BLaER1 (cell line): ENCODE measurements around the gene UPP2.

Experiments used
- H3K27ac ChIP-seq: shearing (Covaris generic); formaldehyde crosslinking; 2 replicates; pipeline ENCODE4 v1.8.1; 2022
- H3K27me3 ChIP-seq: shearing (Covaris generic); formaldehyde crosslinking; 2 replicates; pipeline ENCODE4 v1.8.1; 2022
- H3K36me3 ChIP-seq: shearing (Covaris generic); formaldehyde crosslinking; 2 replicates; pipeline ENCODE4 v1.8.1; 2022
- H3K4me1 ChIP-seq: shearing (Covaris generic); formaldehyde crosslinking; 2 replicates; pipeline ENCODE4 v1.8.1; 2022
- H3K4me2 ChIP-seq: shearing (Covaris generic); formaldehyde crosslinking; 2 replicates; pipeline ENCODE4 v1.8.1; 2022
- H3K4me3 ChIP-seq: shearing (Covaris generic); formaldehyde crosslinking; 2 replicates; pipeline ENCODE4 v1.8.1; 2022
- H3K9ac ChIP-seq: shearing (Covaris generic); formaldehyde crosslinking; 2 replicates; pipeline ENCODE4 v1.8.1; 2022
- H3K9me3 ChIP-seq: shearing (Covaris generic); formaldehyde crosslinking; 2 replicates; pipeline ENCODE4 v1.8.1; 2022
- H4K20me1 ChIP-seq: shearing (Covaris generic); formaldehyde crosslinking; 2 replicates; pipeline ENCODE4 v1.8.1; 2022
- Cebpa-rat ChIP-seq: shearing (Covaris generic); IDR thresholded peaks from 2 replicates; pipeline ENCODE4 v1.8.1; 2022

Gene UPP2

DNA sequence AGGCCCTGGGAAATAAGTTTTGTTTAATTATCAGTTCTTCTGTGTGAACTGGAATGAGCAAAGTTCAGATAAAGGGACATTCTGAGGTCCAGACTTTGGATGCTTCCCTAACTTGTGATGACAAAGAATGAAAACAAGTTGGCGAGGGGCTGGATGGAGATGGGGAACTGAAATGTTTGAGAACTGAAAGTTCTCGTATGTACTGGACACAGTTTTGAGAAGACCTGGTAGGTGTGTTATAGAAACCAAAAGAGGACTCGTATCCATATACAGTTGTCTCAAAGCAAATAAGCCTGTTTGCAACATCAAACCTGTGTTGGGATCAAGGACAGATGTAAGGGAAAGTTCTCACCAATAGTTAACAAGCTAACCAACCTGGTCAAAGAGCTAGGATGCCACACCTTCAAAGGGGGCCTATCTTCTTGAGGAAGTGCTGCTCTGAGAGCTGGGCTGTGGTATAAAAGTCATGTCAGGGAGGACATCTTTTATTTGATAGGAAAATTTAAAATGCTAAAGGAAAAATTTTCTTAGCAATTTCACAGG lies at the start of gene UPP2:
Gene UPP2, plus strand, starts transcription at position 493 of the 543 bp plus-strand sequence. CDS start 188 bp downstream, outside the sequence.
- H3K27ac ChIP-seq = no peak within 1 kb of the TSS
- H4K20me1 ChIP-seq = no peaks in the 10 kb centered on the region
- no peak within 1 kb of the TSS for H3K4me3 ChIP-seq
- H3K27me3 ChIP-seq = no peaks in the 10 kb centered on the region
- TF ChIP-seq Cebpa-rat = no peak
- no peak within 1 kb of the TSS for H3K9ac ChIP-seq
- H3K36me3 ChIP-seq = no peaks in the 10 kb centered on the region
- H3K4me2 ChIP-seq = no peak within 1 kb of the TSS
- no peaks in the 10 kb centered on the region for H3K4me1 ChIP-seq
- no peaks in the 10 kb centered on the region for H3K9me3 ChIP-seq

DNA sequence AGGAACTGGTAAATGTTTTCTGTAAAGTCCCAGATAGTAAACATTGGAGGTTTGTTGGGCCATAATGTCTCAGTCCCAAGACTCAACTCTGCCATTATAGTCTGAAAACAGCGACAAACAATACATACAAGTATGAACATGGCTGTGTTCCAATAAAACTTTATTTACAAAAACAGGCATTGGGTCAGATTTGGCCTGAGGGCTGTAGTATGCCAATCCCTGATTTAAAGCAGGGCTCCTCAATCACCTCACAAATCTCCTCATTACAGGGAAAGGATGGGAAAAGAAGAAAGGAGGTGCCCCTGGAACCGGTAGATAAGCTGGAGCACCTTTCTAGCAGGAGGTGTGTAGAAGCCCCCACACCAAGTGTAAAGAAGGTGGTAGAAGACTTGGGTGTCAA lies 48.9 kb upstream of the UPP2 start:
- no peaks in the 10 kb centered on the region for H3K4me1 ChIP-seq
- H3K9ac ChIP-seq = no peak overlapping the region
- H3K27ac ChIP-seq = no peak overlapping the region
- TF ChIP-seq Cebpa-rat = no peak
- no peaks in the 10 kb centered on the region for H3K9me3 ChIP-seq
- H4K20me1 ChIP-seq = no peaks in the 10 kb centered on the region
- no peaks in the 10 kb centered on the region for H3K36me3 ChIP-seq
- no peaks in the 10 kb centered on the region for H3K27me3 ChIP-seq
- H3K4me2 ChIP-seq = no peak overlapping the region
- H3K4me3 ChIP-seq = no peak overlapping the region

DNA sequence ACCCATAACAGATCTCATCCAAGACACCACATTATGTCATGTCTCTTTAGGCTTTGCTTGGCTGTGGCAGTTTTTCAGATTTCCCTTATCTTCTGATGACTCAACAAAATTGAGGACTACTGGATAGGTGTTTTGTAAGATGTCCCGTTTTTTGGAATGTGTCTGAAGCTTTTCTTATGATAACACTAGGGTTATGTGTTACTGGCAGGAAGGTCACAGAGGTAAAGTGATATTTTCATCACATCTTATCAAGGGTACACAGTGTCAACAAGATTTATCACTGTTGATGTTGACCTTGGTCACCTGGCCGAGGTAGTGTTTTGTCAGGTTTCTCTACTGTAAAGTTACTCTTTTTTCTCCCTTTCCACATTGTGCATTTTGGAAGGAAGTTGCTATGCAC lies 44.8 kb upstream of the UPP2 start:
- Histone ChIP-seq H3K9ac (no peak overlapping the region), H3K36me3 (no peaks in the 10 kb centered on the region), H3K9me3 (no peaks in the 10 kb centered on the region), H3K27ac (no peak overlapping the region), H3K27me3 (no peaks in the 10 kb centered on the region), H4K20me1 (no peaks in the 10 kb centered on the region), H3K4me2 (no peak overlapping the region), H3K4me3 (no peak overlapping the region), H3K4me1 (no peaks in the 10 kb centered on the region)
- TF ChIP-seq Cebpa-rat = no peak

DNA sequence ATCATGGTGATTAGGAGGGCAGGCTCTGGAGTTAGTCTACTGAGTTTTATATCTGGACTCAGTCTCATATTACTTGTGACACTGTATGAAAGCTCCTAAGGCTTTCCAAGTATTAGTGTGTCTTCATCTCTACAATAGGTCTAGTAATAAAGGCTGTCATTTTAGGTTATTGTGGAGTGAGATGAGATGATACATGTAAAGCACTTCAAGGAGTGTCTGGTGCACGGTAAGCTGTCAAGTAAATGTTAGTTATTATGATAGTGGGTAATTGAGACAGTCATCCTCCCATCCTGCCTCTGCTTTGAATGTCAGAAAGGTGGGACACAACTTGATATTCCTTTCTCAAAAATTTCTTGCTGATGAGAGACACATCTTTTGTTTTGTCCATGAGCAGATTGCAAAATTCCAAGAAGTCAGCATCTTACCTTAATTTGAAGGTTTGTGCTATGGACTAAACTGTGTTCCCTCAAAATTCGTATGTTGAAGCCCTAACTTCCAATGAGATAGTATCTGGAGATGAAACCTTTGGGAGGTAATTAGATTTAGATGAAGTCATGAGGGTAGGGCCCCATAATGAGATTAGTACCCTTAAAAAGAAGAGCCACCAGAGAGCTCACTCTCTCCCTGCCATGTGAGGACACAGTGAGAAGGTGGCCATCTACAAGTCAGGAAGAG lies 41.4 kb upstream of the UPP2 start:
- Histone ChIP-seq H3K36me3 (no peaks in the 10 kb centered on the region), H3K4me1 (no peaks in the 10 kb centered on the region), H3K4me3 (no peak overlapping the region), H3K9me3 (0 out of 2 replicates have a peak, but pooled peaks cover 4% of the 10 kb centered on the region), H3K27me3 (no peaks in the 10 kb centered on the region), H3K27ac (no peak overlapping the region), H4K20me1 (no peaks in the 10 kb centered on the region), H3K4me2 (no peak overlapping the region), H3K9ac (no peak overlapping the region)
- TF ChIP-seq Cebpa-rat = no peak

DNA sequence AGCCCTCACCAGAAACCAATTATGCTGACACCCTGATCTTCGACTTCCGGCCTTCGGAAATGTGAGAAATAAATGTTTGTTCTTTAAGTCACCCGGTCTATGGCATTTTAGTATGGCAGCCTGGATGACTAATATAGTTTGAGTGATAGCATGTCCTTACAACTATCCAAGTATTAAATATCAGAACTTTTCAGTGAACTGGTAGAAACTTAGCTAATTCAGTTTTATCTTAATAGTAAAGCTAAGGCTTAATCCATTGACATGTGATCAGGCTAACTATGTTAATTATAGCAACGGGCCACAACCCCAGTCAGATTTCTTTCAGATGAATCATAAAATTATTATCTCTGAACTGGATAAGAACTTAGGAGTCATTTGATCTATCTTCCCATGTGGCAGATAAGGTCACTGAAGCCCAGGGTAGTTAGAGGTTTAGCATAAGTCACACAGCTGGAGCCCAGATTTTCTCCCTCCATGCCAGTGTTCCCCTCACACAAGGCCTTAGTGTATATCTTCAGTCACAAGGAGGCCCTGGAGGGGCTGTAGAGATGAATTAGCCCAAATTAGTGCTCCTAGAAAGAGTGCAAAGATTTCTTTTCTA lies 40.7 kb upstream of the UPP2 start:
- no peaks in the 10 kb centered on the region for H4K20me1 ChIP-seq
- TF ChIP-seq Cebpa-rat = no peak
- H3K9ac ChIP-seq = no peak overlapping the region
- H3K27ac ChIP-seq = no peak overlapping the region
- 0 out of 2 replicates have a peak, but pooled peaks cover 4% of the 10 kb centered on the region for H3K9me3 ChIP-seq
- H3K27me3 ChIP-seq = no peaks in the 10 kb centered on the region
- H3K4me2 ChIP-seq = no peak overlapping the region
- H3K36me3 ChIP-seq = no peaks in the 10 kb centered on the region
- H3K4me3 ChIP-seq = no peak overlapping the region
- H3K4me1 ChIP-seq = no peaks in the 10 kb centered on the region

DNA sequence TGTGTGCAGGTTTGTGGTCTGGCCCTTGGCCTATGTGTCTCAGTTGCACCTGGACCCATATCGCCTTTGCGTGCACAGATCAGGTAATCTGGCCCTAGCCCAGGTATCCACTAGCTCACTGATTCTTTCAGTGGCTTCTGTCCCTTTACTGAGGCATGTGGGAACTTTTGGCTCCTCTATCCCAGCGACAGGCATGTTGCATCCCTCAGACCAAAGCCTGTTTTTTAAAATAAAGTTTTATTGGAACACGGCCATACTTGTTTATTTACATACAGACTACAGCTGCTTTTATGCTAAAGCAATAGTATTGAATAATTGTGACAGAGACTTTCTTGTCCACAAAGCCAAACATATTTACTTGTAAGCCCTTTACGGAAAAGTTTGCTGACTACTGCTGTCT lies 39.9 kb upstream of the UPP2 start:
- Histone ChIP-seq H3K36me3 (no peaks in the 10 kb centered on the region), H3K9ac (no peak overlapping the region), H3K9me3 (0 out of 2 replicates have a peak, but pooled peaks cover 4% of the 10 kb centered on the region), H3K4me3 (no peak overlapping the region), H3K4me2 (no peak overlapping the region), H3K4me1 (no peaks in the 10 kb centered on the region), H3K27me3 (no peaks in the 10 kb centered on the region), H4K20me1 (no peaks in the 10 kb centered on the region), H3K27ac (no peak overlapping the region)
- no peak for TF ChIP-seq Cebpa-rat

DNA sequence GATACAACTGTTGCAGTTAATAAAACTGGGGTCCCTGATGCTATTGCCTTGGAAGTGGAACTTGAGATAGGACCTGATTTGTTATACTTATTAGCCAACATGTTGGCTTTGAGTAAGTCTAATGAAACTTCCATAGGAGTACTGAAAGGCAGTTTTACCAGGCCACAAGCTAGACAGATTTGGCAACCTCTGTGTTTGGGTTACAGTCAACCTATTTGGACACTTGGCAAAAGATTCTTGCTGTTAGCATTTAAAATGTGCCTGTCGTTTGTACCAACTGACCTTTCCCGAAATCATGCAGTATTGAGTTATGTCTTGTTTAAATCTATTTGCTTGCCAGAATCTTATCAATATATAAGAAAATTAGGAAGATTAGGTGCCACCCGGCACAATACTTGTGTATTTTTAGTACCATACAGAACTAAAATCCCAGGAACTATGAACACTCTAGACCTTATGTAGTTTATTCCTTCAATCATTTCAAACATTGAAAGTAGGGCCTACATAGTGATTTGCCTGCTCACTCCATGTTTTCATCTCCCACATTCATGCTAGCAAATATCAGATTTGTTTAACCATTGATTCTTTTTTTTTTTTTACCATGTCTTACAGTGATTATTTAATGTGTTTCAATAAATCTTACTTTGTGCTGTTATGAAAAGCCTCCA lies 35.5 kb upstream of the UPP2 start:
- Histone ChIP-seq H3K27me3 (no peaks in the 10 kb centered on the region), H3K4me2 (no peak overlapping the region), H3K9me3 (0 out of 2 replicates have a peak, but pooled peaks cover 4% of the 10 kb centered on the region), H4K20me1 (no peaks in the 10 kb centered on the region), H3K27ac (no peak overlapping the region), H3K4me3 (no peak overlapping the region), H3K36me3 (no peaks in the 10 kb centered on the region), H3K4me1 (no peaks in the 10 kb centered on the region), H3K9ac (no peak overlapping the region)
- TF ChIP-seq Cebpa-rat = no peak

DNA sequence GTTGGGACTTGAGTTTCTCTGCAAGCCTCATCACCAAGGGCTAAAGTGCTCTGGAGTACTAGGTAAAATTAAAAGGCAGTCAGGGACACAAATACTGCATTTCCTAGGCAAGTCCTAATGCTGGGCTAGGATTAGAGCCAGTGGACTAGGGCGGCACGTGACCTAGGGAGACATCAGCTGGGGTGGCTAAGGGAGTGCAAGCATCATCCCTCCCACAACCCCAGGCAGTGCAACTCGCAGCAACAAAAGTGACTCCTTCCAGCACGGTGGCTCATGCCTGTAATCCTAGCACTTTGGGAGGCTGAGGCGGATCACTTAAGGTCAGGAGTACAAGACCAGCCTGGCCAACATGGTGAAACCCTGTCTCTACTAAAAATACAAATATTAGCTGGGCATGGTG lies 30.7 kb upstream of the UPP2 start:
- Histone ChIP-seq H3K4me2 (no peak overlapping the region), H3K36me3 (no peaks in the 10 kb centered on the region), H3K4me3 (no peak overlapping the region), H4K20me1 (no peaks in the 10 kb centered on the region), H3K4me1 (no peaks in the 10 kb centered on the region), H3K27ac (no peak overlapping the region), H3K9me3 (no peaks in the 10 kb centered on the region), H3K27me3 (no peaks in the 10 kb centered on the region), H3K9ac (no peak overlapping the region)
- no peak for TF ChIP-seq Cebpa-rat

DNA sequence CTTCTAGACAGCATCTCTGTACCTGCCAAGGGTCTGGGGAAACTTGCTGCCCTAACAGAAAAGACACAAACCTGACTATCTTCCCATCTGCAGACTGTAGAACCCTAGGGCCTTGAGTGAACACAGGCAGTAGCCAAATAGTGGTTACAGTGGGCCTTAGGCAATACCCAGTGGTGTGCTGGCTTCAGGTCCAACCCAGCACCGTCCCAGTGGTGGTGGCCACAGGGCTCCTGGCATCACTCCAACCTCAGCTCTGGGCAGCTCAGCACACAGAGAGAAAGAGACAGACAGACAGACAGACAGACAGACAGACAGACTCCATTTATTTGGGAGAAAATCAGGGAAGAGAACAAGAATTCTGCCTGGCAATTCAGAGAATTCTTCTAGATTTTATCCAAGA lies 29.3 kb upstream of the UPP2 start:
- no peak for TF ChIP-seq Cebpa-rat

DNA sequence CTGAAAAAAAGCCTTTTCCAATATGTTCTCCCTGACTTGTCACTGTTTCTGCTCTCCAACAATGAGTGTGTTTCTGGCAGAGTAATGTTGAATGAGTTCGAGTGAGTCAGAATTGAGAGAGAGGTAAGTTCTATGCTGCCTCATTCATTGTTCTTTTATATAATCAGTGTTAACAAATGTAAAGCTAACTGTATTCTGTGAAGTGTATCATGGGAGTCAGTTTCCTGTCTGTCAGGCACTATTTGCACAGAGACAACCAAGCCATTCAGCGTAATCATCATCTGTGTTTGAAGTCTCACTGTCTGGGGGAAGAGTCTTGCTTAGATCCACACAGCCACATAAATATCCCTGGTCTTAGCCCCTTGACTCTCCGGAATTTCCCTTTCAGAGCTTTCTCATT lies 22.0 kb upstream of the UPP2 start:
- no peak overlapping the region for H3K4me3 ChIP-seq
- H3K4me2 ChIP-seq = no peak overlapping the region
- H3K9me3 ChIP-seq = peaks cover 6% of the 10 kb centered on the region
- no peak for TF ChIP-seq Cebpa-rat
- H3K27ac ChIP-seq = no peak overlapping the region
- no peak overlapping the region for H3K9ac ChIP-seq
- no peaks in the 10 kb centered on the region for H4K20me1 ChIP-seq
- no peaks in the 10 kb centered on the region for H3K36me3 ChIP-seq
- H3K4me1 ChIP-seq = no peaks in the 10 kb centered on the region
- H3K27me3 ChIP-seq = no peaks in the 10 kb centered on the region

More for the DNA sequence above, 29.3 kb upstream of the UPP2 start:
- no peak overlapping the region for H3K27ac ChIP-seq
- no peak overlapping the region for H3K4me3 ChIP-seq
- no peaks in the 10 kb centered on the region for H3K36me3 ChIP-seq
- no peaks in the 10 kb centered on the region for H4K20me1 ChIP-seq
- H3K9me3 ChIP-seq = peaks cover 4% of the 10 kb centered on the region
- H3K4me1 ChIP-seq = no peaks in the 10 kb centered on the region
- no peak overlapping the region for H3K9ac ChIP-seq
- no peaks in the 10 kb centered on the region for H3K27me3 ChIP-seq
- no peak overlapping the region for H3K4me2 ChIP-seq
